K562 (cell line): Measurements from ENCODE around the gene PPP4R3A. TPM values are rescaled to one million over a fixed set of nuclear protein-coding genes. Genes with fewer than 3 reads are reported as not detected.

Source experiments
- ARID2 ChIP-seq: fragments of 450-650 bp; IDR thresholded peaks from 2 replicates; pipeline ENCODE4 v1.6.1; 2017; ENCODE audit warnings: antibody characterized with exemption, mild to moderate bottlenecking
- BRCA1 ChIP-seq, 2 experiments: fragments of 450-650 bp in 1 of 2; sonication (generic) in 1 of 2; formaldehyde crosslinking in 1 of 2; IDR thresholded peaks; 2 replicates each; pipeline versions ENCODE4 v1.5.0 to v1.6.1; 2017 to 2020; ENCODE audit warnings: mild to moderate bottlenecking in 1 of 2, missing genetic modification reagents in 1 of 2
- COPS2 ChIP-seq: fragments of 450-650 bp; conservative IDR thresholded peaks from 2 replicates; pipeline ENCODE4 v1.6.1; 2016; ENCODE audit warnings: mild to moderate bottlenecking, moderate library complexity
- E2F3 ChIP-seq: fragments of 250-450 bp; sonication (Bioruptor Pico); IDR thresholded peaks from 2 replicates; pipeline ENCODE4 v1.4.0; 2020; ENCODE audit warnings: mild to moderate bottlenecking
- ETS2 ChIP-seq: IDR thresholded peaks from 2 replicates; pipeline ENCODE4 v1.6.1; 2016; ENCODE audit warnings: borderline replicate concordance, missing genetic modification characterization, mild to moderate bottlenecking, moderate library complexity, missing compliant biosample characterization; ENCODE audit not compliant: poor library complexity, severe bottlenecking
- FOXA3 ChIP-seq, 2 experiments: fragments of 450-650 bp in 1 of 2; sonication (generic) in 1 of 2; formaldehyde crosslinking; IDR thresholded peaks in 1 of 2; conservative IDR thresholded peaks in 1 of 2; 2 replicates each; pipeline versions ENCODE4 v1.4.0 to v1.8.0; 2020 to 2022; ENCODE audit warnings: mild to moderate bottlenecking in 2 of 2, missing genetic modification reagents in 1 of 2
- JUNB ChIP-seq: fragments of 450-650 bp; formaldehyde crosslinking; conservative IDR thresholded peaks from 2 replicates; pipeline ENCODE4 v1.4.0; 2020; ENCODE audit warnings: mild to moderate bottlenecking
- KDM1A ChIP-seq, 2 experiments: fragments of 450-650 bp; IDR thresholded peaks; 2 replicates each; pipeline ENCODE4 v1.6.1; 2016; ENCODE audit warnings: mild to moderate bottlenecking in 2 of 2
- MTA1 ChIP-seq: fragments of 450-650 bp; IDR thresholded peaks from 2 replicates; pipeline ENCODE4 v1.6.1; 2017; ENCODE audit warnings: borderline replicate concordance
- NCOA1 ChIP-seq: fragments of 450-650 bp; IDR thresholded peaks from 2 replicates; pipeline ENCODE4 v1.6.1; 2016; ENCODE audit warnings: low read depth
- NCOA6 ChIP-seq: fragments of 450-650 bp; IDR thresholded peaks from 2 replicates; pipeline ENCODE4 v1.6.1; 2017; ENCODE audit warnings: mild to moderate bottlenecking
- NR0B1 ChIP-seq: fragments of 450-650 bp; IDR thresholded peaks from one replicate; pipeline ENCODE4 v1.6.1; 2018; ENCODE audit warnings: mild to moderate bottlenecking, moderate library complexity; ENCODE audit not compliant: partially characterized antibody
- SRF ChIP-seq, 2 experiments: fragments of 250-450, 450-650 bp in 1 of 2; sonication (Bioruptor Pico) in 1 of 2; sonication (generic) in 1 of 2; formaldehyde crosslinking; IDR thresholded peaks; 2 replicates each; pipeline versions ENCODE4 v1.5.0 to v1.5.1; 2020 to 2022; ENCODE audit warnings: mild to moderate bottlenecking in 1 of 2, missing genetic modification reagents in 1 of 2
- STAT5A ChIP-seq: IDR thresholded peaks from 2 replicates; pipeline ENCODE4 v1.6.1; 2012; ENCODE audit warnings: low read length, inconsistent platforms, borderline replicate concordance
- TRIM24 ChIP-seq, 2 experiments: fragments of 450-650 bp; IDR thresholded peaks; 2 replicates each; pipeline ENCODE4 v1.6.1; 2016
- UBTF ChIP-seq, 2 experiments: IDR thresholded peaks; 2 replicates each; pipeline ENCODE4 v1.6.1; 2012; ENCODE audit warnings: improper control_type of control experiment in 2 of 2, low read depth in 2 of 2, low read length in 2 of 2, borderline replicate concordance in 1 of 2
- ZBTB7A ChIP-seq: IDR thresholded peaks from 2 replicates; pipeline ENCODE4 v1.6.1; 2011; ENCODE audit warnings: low read depth, mild to moderate bottlenecking, low read length, moderate library complexity, borderline replicate concordance; ENCODE audit not compliant: control insufficient read depth
- ZBTB9 ChIP-seq: fragments of 450-650 bp; formaldehyde crosslinking; IDR thresholded peaks from 2 replicates; pipeline ENCODE4 v1.4.0; 2020; ENCODE audit warnings: mild to moderate bottlenecking, moderate library complexity
- ZNF124 ChIP-seq: sonication (generic); formaldehyde crosslinking; IDR thresholded peaks from 2 replicates; pipeline ENCODE4 v1.8.1; 2022; ENCODE audit warnings: missing genetic modification reagents
- ZNF282 ChIP-seq: sonication (generic); formaldehyde crosslinking; IDR thresholded peaks from 2 replicates; pipeline ENCODE4 v1.8.1; 2023; ENCODE audit warnings: missing genetic modification reagents
- ZNF395 ChIP-seq: fragments of 200-800 bp; sonication (Bioruptor generic); IDR thresholded peaks from 2 replicates; pipeline ENCODE4 v1.6.1; 2017; ENCODE audit warnings: missing genetic modification characterization, missing compliant biosample characterization
- ZNF41 ChIP-seq: fragments of 250-450 bp; sonication (Bioruptor Pico); conservative IDR thresholded peaks from 2 replicates; pipeline ENCODE4 v1.4.0; 2020; ENCODE audit warnings: mild to moderate bottlenecking
- ZNF644 ChIP-seq: fragments of 200-800 bp; sonication (Bioruptor generic); IDR thresholded peaks from 2 replicates; pipeline ENCODE4 v1.6.1; 2016; ENCODE audit warnings: low read depth, missing genetic modification characterization, missing compliant biosample characterization
- ZNF79 ChIP-seq: fragments of 250-450 bp; sonication (Bioruptor Pico); IDR thresholded peaks from 2 replicates; pipeline ENCODE4 v1.4.0; 2020; ENCODE audit warnings: low read depth, mild to moderate bottlenecking, moderate library complexity
- polyA plus RNA-seq, 8 experiments: library from polyadenylated mRNA; depleted of rRNA in 4 of 8; stranded (reverse) in 5 of 8; unstranded in 3 of 8; fragments of >200 nt; fragmentation: Nextera tagmentation in 2 of 8; fragmentation: Illumina TruSeq in 1 of 8; extraction: Ambion mirVana in 2 of 8; extraction: Trizol in 1 of 8; gene quantifications; 2 replicates each; pipeline versions ENCODE4 v1.2.1 to v1.2.3, GENCODE V29; 2011 to 2014; ENCODE audit warnings: inconsistent platforms in 1 of 8, missing spikeins in 1 of 8
- total RNA-seq, 7 experiments: library from RNA; depleted of rRNA in 6 of 7; stranded (reverse); fragments of >200 nt in 6 of 7; fragmentation: Illumina TruSeq in 2 of 7; extraction: Trizol in 2 of 7; gene quantifications; 2 replicates each; pipeline versions ENCODE4 v1.2.1 to v1.2.3, GENCODE V29; 2011 to 2021; ENCODE audit warnings: low replicate concordance in 1 of 7

Gene PPP4R3A
- total and polyA plus RNA-seq, 9 of the 15 experiments (the other 6 are each of a cell fraction or from before 2014, with no cell fraction given) = 9.5 to 54.9 (median 44.9) TPM

DNA sequence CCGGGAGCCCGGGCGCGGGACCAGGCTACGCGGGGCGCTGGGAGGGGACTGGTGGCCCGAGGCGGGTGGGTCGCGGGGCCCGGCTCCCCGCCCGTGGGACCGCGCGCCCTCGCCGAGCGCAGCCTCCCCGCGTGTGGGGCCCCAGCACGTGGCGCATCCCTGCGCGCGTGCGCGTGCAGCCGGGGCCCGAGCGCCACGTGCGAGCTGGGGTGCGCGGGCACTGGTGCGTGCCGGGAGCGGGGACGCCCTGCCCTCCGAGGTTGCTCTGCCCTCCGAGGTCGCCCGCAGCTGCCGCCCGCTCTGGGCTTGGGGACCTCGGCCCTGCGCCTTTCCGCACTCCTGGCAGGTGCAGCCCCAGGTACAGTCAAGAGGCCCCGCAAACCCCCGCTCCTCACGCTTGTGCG lies 92.1 kb downstream of the PPP4R3A start (continued):
- TF ChIP-seq ZNF395 (CRISPR knock-in tag) (0 out of 2 replicates have a peak, but pooled peaks have one; percentile 69), ZNF41 (no peak), UBTF (IDR thresholded peaks at IDR 0.05; ENCODE audit: borderline replicate concordance in 1 of 2, low read depth in 2 of 2, low read length in 2 of 2) (no peak), ZNF644 (no peak), ETS2 (tag) (no peak), SRF (CRISPR knock-in tag; IDR thresholded peaks at IDR 0.05) (no peak), JUNB (CRISPR knock-in tag) (no peak), ZBTB9 (CRISPR knock-in tag) (no peak), BRCA1 (IDR thresholded peaks at IDR 0.05) (no peak), BRCA1 (CRISPR knock-in tag; IDR thresholded peaks at IDR 0.05) (no peak), E2F3 (CRISPR knock-in tag) (peak; percentile 49; the same call in 1 of the 2 replicates), STAT5A (no peak), ZNF124 (peak; percentile 92), TRIM24 (IDR thresholded peaks at IDR 0.05) (no peak), ZNF79 (CRISPR knock-in tag) (no peak), COPS2 (no peak), MTA1 (no peak), ZBTB7A (0 out of 2 replicates have a peak, but pooled peaks have one; percentile 3), FOXA3 (CRISPR knock-in tag; conservative IDR thresholded peaks at IDR 0.05 in 1 of 2, IDR thresholded peaks at IDR 0.05 in 1 of 2) (peak in 1 of 2 experiments; percentile 92; a peak in 2 of 4 replicates), NCOA6 (no peak), NR0B1 (no peak), KDM1A (IDR thresholded peaks at IDR 0.05) (no peak), ZNF282 (CRISPR knock-in tag) (peak; percentile 97; the same call in 1 of the 2 replicates), NCOA1 (no peak), ARID2 (no peak)
